NCI-H2081 (cell line): ENCODE measurements around the gene PCSK2.
"Not testable (repeated sequence)": the region's sequence is repeated elsewhere in the genome, so short reads cannot be mapped to it uniquely, and the experiment has no call there.

Source experiments
- DNase-seq, 2 experiments: peaks; one replicate each; lab custom pipeline; 2025; lab: John Stamatoyannopoulos, UW

Gene PCSK2

GRCh38 chr20:17226410-17227218 is at the start of gene PCSK2:
TSS of gene PCSK2 (plus strand) at chr20:17227040. CDS start at chr20:17227306, 266 bp downstream.
- DNase-seq, result peak; percentile 94 to 97

- DNase-seq, result no peak
Observed at GRCh38 chr20:17177341-17177740, 49.5 kb upstream of the PCSK2 start.

- DNase-seq, result no peak
Observed at GRCh38 chr20:17179840-17180239, 47.0 kb upstream of the PCSK2 start.

GRCh38 chr20:17189976-17190695 is 36.7 kb upstream of the PCSK2 start:
- DNase-seq, result no peak

- no peak for DNase-seq
Observed at GRCh38 chr20:17197041-17197440, 29.8 kb upstream of the PCSK2 start.

GRCh38 chr20:17202030-17202429 is 24.8 kb upstream of the PCSK2 start:
- no peak for DNase-seq

- no peak for DNase-seq
Observed at GRCh38 chr20:17202673-17203072, 24.2 kb upstream of the PCSK2 start.

- DNase-seq, result no peak
Observed at GRCh38 chr20:17205084-17205813, 21.6 kb upstream of the PCSK2 start.

GRCh38 chr20:17210387-17210786 is 16.5 kb upstream of the PCSK2 start:
- DNase-seq, result no peak

GRCh38 chr20:17210983-17211382 is 15.9 kb upstream of the PCSK2 start:
- no peak for DNase-seq

- DNase-seq, result no peak
Observed at GRCh38 chr20:17215167-17215566, 11.7 kb upstream of the PCSK2 start.

- not testable (repeated sequence) for DNase-seq
Observed at GRCh38 chr20:17219856-17220255, 7.0 kb upstream of the PCSK2 start.

- peak in 1 of 2 experiments; percentile 6 for DNase-seq
Observed at GRCh38 chr20:17223553-17223952, 3.3 kb upstream of the PCSK2 start.

GRCh38 chr20:17225851-17226409 is 910 bp upstream of the PCSK2 start:
- DNase-seq, result peak; percentile 23 to 49

GRCh38 chr20:17227219-17227575 is 357 bp downstream of the PCSK2 start:
- peak in 1 of 2 experiments; percentile 45 for DNase-seq

GRCh38 chr20:17227669-17228623 is 1.1 kb downstream of the PCSK2 start:
- peak; percentile 32 to 38 for DNase-seq

- DNase-seq, result peak; percentile 60 to 71
Observed at GRCh38 chr20:17228624-17229061, 1.8 kb downstream of the PCSK2 start.

GRCh38 chr20:17229256-17229655 is 2.4 kb downstream of the PCSK2 start:
- DNase-seq, result no peak

- no peak for DNase-seq
Observed at GRCh38 chr20:17233626-17234025, 6.8 kb downstream of the PCSK2 start.

- DNase-seq, result no peak
Observed at GRCh38 chr20:17236766-17237165, 9.9 kb downstream of the PCSK2 start.

- no peak for DNase-seq
Observed at GRCh38 chr20:17248224-17248623, 21.4 kb downstream of the PCSK2 start.
